IPS-NIHi11 (cell line): Measurements from ENCODE around the gene CMIP.

Source experiments
- DNase-seq: peaks from one replicate; pipeline ENCODE4 v3.0.0; 2012; ENCODE audit warnings: mixed read lengths, low spot score

Gene CMIP

GRCh38 chr16:81480606-81481206, 36.1 kb downstream of the CMIP start:
- no peak for DNase-seq

GRCh38 chr16:81481207-81481821, 36.7 kb downstream of the CMIP start:
- DNase-seq: no peak

- no peak for DNase-seq
Measured at GRCh38 chr16:81482329-81483063, 37.9 kb downstream of the CMIP start.

DNA sequence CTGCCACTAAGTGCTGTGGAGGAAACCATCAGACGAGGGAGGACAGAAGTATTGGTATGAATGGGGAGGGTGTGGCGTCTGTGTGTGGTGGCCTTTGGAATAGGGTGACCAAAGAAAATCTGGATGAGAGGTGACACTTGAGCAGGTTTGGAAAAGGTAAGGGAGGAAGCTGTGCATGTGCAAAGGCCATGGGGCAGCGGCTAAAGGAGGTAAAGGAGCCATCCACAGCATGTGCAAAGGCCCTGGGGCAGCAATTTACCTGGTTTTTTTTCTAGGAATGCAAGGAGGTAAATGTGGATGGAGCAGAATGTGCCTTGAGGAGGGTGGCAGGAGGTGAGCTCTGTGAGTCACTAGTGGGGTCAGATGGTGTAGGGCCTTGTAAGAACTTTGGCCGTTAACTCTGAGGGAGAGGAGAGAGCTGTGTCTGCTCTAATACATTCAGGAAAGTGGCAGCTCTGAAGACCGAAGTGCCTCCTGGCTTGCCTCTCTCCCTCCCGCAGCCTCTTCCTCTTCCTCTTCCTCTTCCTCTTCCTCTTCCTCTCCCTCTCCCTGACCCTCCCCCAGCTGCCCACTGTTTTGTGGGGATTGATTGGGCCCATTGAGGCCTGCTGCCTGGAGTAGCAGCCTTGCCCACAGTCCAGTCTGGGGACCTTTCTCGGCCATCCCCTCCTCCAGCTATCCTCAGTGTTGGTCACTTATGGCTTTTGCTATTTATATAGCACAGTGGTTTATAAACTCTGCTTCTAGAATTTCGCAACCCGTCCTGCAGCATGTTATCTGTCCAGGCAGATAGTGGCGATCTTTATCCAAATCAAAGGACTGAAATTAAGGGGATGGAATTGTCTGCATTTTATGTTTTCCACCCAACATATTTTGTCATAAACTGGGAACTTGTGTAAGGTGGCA, 38.7 kb downstream of the CMIP start:
- DNase-seq: no peak

GRCh38 chr16:81483970-81484595, 39.5 kb downstream of the CMIP start:
- no peak for DNase-seq

- DNase-seq: no peak
Measured at GRCh38 chr16:81484908-81485624, 40.5 kb downstream of the CMIP start.

GRCh38 chr16:81485824-81486539, 41.4 kb downstream of the CMIP start:
- no peak for DNase-seq

GRCh38 chr16:81486540-81487061, 42.0 kb downstream of the CMIP start:
- no peak for DNase-seq

- no peak for DNase-seq
Measured at GRCh38 chr16:81487301-81487720, 42.7 kb downstream of the CMIP start.

GRCh38 chr16:81488687-81489411, 44.2 kb downstream of the CMIP start:
- DNase-seq: no peak

GRCh38 chr16:81489547-81490267, 45.1 kb downstream of the CMIP start:
- no peak for DNase-seq

DNA sequence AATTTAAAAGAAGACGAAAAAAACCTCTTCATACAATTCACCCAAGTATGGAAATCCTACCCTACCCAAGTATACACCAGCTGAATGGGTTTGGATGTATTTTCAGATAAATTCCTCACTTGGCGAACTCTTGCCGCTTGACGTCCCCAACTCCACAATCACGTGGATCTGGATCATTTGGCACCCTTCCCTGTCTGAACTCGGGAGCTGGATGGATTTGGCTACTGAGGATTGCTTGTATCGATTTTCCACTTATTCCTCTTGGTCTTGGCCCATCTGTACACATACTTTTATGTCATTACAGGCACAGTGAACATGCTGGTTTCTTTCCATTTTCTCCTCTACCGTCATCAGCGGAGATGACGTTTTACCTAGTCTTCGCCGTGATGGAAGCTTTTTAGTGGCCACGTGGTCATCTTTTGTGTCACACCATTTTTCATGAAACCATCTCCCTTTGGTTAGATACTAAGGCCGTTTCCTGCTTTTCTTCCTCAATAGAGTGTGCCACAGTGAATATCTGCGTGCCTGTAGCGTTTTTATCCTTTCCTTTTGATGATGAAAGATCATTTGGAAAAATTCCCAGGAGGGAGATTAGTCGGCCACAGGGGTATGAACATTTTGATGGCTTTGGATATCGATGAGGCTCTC, 47.1 kb downstream of the CMIP start:
- no peak for DNase-seq

DNA sequence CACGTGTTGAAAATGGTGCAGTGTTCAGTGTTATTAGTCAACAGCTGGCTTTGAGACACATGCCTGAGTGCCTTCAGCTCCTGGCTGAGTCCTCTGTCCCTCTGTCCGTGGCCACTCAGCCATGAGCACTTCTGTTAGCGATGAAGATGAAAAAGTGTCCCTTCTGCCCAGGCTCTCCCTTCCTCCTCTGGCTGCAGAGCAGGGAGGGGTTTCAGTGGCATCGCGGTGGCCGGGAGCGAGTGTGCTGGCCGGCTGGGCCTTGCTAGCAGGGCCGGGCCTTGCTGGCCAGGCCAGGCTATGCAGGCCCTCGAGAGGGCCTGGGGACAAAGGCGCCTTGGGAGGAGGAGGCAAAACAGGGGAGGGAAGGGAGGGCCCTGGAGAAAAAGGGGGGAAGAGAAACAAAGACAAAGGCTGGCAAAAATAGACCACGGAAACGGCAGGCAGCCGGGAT, 47.7 kb downstream of the CMIP start:
- peak; percentile 46 for DNase-seq

- peak; percentile 12 for DNase-seq
Measured at GRCh38 chr16:81492965-81493754, 48.6 kb downstream of the CMIP start.

- DNase-seq: peak; percentile 77
Measured at GRCh38 chr16:81493755-81494433, 49.3 kb downstream of the CMIP start.

GRCh38 chr16:81494434-81494806, 49.8 kb downstream of the CMIP start:
- DNase-seq: no peak

- no peak for DNase-seq
Measured at GRCh38 chr16:81494888-81495287, 50.3 kb downstream of the CMIP start.
